Dedifferentiated amniotic fluid mesenchymal stem cell (primary cell): ENCODE results near the gene OR6C65.
"Not testable (repeated sequence)": the region's sequence is repeated elsewhere in the genome, so short reads cannot be mapped to it uniquely, and the experiment has no call there.

Experiments
- DNase-seq: peaks from one replicate; pipeline ENCODE4 v3.0.0-alpha.2; 2016; ENCODE audit errors: extremely low spot score

Gene OR6C65

DNA sequence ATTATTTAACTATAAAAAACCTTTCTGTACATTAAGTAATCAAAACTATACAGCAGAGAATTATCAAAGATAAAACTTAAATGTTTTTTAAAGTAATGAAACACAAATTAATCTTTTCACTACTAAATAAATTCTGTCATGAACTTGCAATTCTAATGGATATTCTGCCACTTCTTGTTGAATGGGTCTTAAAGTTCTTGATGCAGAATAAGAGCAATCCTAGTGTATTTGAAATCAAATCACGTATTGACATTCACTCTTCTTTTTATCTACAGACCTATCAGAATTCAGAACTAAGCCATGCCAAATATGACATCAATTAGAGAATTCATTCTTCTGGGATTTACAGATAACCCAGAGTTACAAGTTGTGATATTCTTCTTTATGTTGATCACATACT lies at the start of gene OR6C65:
OR6C65 (plus strand) TSS at position 301 of the 400 bp plus-strand sequence; CDS start at position 301, 0 bp downstream.
- no peak for DNase-seq

GRCh38 chr12:55355338-55355737 lies 45.0 kb upstream of the OR6C65 start:
- DNase-seq: not testable (repeated sequence)

GRCh38 chr12:55362675-55363074 lies 37.7 kb upstream of the OR6C65 start, which contains the start of gene OR6C75:
TSS of gene OR6C75 (plus strand) at chr12:55362975. CDS start at chr12:55365111, 2,136 bp downstream.
- DNase-seq: no peak

DNA sequence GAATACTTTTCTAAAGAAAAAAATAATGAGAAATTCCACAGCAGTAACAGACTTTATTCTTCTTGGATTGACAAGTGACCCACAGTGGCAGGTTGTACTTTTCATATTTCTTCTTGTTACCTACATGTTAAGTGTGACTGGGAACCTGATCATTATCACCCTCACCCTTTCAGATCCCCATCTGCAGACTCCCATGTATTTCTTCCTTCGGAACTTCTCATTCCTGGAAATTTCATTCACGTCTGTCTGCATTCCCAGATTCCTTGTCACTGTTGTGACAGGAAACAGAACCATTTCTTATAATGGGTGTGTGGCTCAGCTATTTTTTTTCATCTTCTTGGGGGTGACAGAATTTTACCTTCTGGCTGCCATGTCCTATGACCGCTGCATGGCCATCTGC lies 35.2 kb upstream of the OR6C65 start:
- DNase-seq: no peak

DNA sequence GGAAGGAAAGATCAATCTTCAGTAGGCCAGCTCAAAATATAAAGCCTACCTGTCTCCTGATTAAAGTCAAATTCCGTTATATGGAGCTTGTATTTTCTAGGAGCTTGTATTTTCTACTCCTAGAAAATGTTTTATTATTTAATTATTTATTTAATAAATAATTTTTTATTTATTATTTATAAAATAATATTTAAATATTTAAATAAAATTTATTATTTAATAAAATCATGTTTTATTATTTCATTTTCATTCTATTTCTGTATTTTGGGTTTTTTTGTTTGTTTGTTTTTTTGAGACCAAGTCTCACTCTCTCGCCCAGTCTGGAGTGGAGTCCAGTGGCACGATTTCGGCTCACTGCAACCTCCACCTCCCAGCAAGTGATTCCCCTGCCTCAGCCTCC lies 27.8 kb upstream of the OR6C65 start:
- DNase-seq: no peak

DNA sequence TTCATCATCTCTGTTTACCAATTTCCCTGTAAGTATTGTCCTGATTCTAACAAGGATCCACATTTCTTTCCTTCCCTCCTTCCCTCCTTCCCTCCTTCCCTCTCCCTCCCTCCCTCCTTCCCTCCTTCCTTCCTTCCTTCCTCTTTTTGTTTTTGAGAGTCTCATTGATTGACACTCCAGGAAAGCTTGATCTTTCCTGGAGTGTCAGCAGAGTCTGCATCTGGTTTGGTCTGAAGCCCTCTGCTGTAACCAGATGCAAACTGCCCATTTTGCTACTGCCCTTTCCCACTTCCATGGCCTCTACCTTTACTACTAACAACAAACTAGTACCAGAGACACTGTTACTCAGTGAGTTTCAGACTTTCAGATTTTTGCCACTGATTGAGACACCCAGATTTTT lies 14.4 kb upstream of the OR6C65 start:
- DNase-seq: no peak

GRCh38 chr12:55392032-55392795 lies 8.1 kb upstream of the OR6C65 start:
- no peak for DNase-seq

GRCh38 chr12:55396326-55396725 lies 4.0 kb upstream of the OR6C65 start:
- DNase-seq: no peak

DNA sequence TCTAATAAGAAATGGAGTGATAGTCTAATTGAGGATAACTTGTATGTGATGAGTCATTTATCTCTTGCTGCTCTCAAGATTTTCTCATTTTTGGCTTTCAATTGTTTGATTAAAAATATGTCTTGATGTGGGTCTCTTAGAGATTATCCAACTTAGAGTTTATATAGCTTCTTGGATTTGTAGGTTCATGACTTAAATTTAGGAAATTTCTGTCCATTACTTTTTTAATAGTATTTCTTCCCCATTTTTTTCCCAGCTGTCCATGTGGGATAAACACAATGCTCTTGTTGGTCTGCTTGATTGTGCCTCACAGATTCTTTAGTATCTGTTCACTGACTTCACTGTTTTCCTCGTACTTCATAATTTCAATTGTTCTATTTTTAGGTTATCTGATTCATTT lies 7.5 kb downstream of the OR6C65 start:
- DNase-seq: no peak

DNA sequence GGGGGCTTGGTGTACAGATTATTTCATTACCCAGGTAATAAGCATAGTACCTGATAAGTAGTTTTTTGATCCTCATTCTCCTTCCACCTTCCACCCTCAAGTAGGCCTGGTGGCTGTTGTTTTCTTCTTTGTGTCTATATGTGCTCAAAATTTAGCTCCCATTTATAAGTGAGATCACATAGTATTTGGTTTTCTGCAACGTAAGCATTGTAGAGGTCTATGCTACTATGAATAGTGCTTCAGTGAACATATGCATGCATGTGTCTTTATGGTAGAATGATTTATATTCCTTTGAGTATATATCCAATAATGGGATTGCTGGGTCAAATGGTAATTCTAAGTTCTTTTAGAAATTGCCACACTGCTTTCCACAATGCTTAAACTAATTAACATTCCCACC lies 8.8 kb downstream of the OR6C65 start:
- not testable (repeated sequence) for DNase-seq

GRCh38 chr12:55412138-55412537 lies 11.8 kb downstream of the OR6C65 start:
- not testable (repeated sequence) for DNase-seq

GRCh38 chr12:55413498-55414388 lies 13.4 kb downstream of the OR6C65 start:
- DNase-seq: not testable (repeated sequence)

DNA sequence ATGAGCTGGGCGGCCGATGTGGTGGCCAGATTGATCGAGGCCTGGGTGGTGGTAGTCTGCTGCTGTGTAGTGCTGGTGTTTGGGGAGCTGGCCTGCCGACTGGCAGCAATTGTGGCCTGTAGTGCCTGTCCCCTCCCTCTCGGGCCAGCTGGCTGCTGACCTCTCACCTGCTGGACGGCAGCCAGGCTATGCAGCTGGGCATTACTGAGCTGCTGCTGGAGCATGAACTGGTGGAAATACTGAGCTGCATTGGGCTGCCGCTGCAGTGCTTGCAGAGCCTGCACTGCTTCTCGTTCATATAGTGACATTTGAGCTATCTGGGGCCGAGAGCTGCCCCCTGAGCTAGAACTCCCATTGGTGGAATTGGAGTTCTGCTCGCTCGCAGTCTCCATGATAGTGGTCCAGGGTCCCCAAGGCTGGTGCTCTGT lies 14.1 kb downstream of the OR6C65 start:
- DNase-seq: not testable (repeated sequence)

- DNase-seq: not testable (repeated sequence)
Measured at GRCh38 chr12:55414889-55415288, 14.6 kb downstream of the OR6C65 start.

GRCh38 chr12:55416961-55417360 lies 16.6 kb downstream of the OR6C65 start:
- no peak for DNase-seq

GRCh38 chr12:55420307-55420962 lies 20.1 kb downstream of the OR6C65 start:
- no peak for DNase-seq

- no peak for DNase-seq
Measured at GRCh38 chr12:55425954-55426353, 25.6 kb downstream of the OR6C65 start, which contains the start of gene OR6C76. TSS of gene OR6C76 (plus strand) at chr12:55426254. CDS start at chr12:55426254, 0 bp downstream.

DNA sequence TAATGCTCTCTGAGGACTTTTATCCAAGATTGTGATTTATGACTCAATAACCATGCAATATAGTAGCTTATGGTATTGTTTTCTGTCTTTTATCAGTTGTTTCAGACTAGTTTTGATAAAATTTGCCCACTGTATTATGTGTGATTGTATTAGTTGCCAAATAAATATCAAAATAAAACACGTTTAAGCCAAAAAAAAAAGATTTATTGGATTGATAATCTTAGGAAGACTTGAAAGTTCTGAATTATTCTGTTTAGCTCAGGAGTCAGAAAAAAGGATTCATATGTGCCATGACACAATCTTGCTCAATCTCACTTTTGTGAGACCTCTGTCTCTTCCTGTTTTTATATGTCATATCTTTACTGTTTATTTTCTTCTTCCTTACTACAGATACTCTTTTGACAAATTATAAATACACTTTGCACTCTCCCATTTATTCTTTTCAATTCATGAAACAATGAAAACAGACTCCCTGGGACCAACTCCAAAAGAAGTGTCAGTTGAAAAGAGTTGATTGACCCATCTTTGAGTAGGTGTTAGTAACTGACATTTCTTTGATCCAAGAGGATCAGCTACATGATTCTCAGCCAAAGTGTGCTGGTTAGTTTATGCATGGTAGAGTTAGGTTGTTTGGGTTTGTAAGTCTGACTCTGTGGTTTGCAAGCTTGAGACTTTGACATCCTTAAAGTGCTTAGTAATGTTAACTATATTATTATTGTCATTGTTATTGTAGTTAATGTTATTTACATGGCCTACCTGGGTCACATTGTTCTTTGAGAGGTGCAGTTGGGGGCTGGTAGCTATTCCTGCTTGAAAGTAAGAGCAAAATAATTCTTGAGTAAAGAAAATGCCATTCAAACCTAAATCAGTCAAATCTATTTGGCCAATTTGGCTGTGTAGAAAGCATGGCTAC lies 28.3 kb downstream of the OR6C65 start:
- no peak for DNase-seq

DNA sequence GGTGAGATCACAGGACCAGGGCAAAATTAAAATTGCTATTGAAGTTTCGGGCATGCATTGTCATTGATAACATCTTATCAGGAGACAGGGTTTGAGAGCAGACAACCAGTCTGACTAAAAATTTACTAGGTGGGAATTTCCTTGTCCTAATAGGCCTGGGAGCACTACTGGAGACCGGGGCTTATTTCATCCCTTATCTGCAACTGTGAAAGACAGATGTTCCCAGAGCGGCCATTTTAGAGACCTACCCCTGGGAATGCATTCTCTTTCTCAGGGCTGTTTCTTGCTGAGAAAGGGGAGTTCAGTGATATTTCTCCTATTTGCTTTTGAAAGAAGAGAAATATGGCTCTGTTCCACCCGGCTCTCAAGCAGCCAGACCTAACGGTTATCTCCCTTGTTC lies 40.9 kb downstream of the OR6C65 start:
- not testable (repeated sequence) for DNase-seq

DNA sequence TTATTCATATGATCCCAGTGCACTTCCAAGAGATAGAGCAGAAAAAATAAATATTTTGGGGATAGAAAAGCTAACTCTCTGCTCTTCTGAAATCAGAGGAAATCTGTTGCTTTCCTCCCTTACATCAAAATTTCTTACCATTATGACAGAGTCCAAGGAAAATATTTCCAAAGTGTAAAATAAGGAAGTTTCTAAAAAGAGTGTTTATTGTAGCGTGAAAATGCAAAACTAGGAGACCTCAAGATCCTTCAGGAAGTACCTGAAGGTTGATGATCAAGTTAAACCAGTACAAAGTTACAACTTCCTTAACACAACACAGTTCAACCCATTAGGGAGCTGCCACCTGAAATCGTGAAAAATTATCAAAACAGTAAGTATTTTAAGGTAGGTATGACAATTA lies 43.4 kb downstream of the OR6C65 start, which contains the start of gene OR6C2:
OR6C2 (plus strand) TSS at position 301 of the 400 bp plus-strand sequence. CDS start 8,138 bp downstream, outside the sequence.
- no peak for DNase-seq

GRCh38 chr12:55445357-55445756 lies 45.0 kb downstream of the OR6C65 start:
- no peak for DNase-seq
